OCI-LY7 (cell line): ENCODE results near the gene PAQR5.

Source experiments
- CTCF ChIP-seq: fragments of 200-600 bp; sonication (generic); conservative IDR thresholded peaks from 2 replicates; pipeline ENCODE4 v1.5.1; 2014; ENCODE audit warnings: mild to moderate bottlenecking, antibody characterized with exemption, low read length, moderate library complexity, mixed read lengths
- EZH2phosphoT487 ChIP-seq: fragments of 200-600 bp; sonication (generic); IDR thresholded peaks from 2 replicates; pipeline ENCODE4 v1.6.1; 2018; ENCODE audit warnings: low read depth, borderline replicate concordance, mild to moderate bottlenecking, mixed run types, antibody characterized with exemption, low read length, moderate library complexity, mixed read lengths

GRCh38 chr15:69407719-69408400, 109.1 kb downstream of the PAQR5 start:
- no peak for TF ChIP-seq CTCF
- TF ChIP-seq EZH2phosphoT487 = no peak
